ENCODE measurements around the gene NTSR2.

The NTSR2 gene

DNA sequence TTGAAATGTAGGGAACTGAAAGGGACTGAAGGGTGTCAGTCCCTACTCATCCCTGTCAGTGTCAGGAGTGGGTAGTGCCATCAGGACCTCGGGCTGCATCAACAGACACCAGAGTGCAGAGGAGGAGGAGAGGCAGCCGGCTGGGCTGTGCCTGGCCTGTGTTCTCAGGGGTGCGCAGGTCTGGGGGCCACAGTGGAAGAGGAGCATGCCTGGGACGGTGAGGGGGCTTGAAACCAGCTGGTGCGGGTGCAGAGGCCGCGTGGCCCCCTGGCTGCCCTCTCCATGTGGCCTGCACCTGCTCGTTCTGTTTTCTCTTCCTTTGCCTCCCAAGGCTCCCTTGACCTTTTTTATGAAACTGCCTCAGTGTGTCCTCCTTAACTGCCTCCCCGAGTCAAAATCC is 41.3 kb downstream of the NTSR2 start:
- no peak for DNase-seq (ENCODE audit: low spot score)

DNA sequence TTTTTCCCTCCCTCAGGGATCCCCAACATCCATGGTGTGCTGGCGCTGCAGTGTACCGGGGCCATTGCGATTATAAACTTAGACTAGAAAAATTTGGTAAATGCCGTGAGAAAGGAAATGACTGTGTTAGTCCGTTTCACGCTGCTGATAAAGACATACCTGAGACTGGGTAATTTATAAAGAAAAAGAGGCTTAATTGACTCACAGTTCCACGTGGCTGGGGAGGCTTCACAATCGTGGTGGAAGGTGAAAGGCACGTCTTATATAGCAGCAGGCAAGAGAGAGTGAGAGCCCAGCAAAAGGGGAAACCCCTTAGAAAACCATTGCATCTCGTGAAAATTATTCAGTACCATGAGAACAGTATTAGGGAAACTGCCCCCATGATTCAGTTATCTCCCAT is 44.3 kb downstream of the NTSR2 start:
- no peak for DNase-seq (ENCODE audit: low spot score)

DNA sequence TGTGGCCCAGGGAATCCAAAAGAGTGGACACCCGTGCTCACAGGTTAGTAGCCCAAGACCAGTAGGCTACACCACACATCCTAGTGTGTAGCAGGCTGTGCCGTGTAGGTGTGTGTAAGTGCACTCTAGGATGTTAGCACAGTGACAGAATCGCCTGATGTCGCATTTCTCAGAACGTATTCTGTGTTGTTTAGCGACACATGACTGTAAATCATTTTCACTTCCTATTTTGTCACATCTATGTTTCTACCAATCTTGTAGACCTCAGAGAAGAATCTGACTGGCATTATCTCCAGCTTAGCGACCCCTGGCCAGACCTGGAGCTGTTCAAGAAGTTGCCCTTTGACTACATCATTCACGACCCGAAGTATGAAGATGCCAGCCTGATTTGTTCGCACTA is 45.1 kb downstream of the NTSR2 start:
- DNase-seq (ENCODE audit: low spot score), result no peak

DNA sequence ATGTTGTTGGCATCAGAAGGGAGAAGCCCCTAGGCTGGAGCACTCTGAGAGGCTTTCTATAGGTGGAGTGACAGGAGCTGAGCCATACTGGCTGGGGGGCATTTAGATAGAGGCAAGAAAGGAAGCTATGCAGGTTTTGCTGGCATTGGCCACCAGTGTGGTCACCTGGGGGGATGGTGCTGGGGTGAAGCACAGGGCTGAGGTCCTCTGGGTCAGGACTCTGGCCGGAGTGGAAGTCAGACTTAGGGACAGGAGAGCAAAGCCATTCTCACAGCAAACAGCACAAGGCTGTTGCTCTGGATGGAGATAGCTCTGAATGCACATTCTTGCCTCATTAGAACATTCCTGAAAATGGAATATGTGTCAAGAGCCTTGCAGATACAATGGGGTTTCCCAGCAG is 47.4 kb downstream of the NTSR2 start:
- no peak for DNase-seq (ENCODE audit: low spot score)

DNA sequence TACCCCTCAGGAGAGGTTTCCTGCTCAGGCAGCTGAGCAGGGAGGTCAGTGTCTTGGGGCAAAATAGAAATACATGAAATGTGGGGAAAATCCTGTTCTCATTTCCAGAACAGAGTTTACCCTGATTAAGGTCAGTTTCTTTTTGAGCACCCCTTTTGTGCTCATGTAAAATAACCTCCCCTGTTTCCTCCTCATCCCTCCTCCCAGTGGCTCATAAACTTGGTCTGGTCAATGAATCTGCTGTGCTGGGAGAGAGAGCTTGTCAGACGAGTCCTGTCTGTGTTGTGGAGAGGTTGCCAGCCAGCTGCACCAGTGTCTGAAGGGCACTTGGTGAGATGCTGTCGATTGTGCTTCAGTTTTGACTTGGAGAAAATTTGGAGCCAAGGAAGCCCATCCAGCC is 48.6 kb downstream of the NTSR2 start:
- no peak for DNase-seq (ENCODE audit: low spot score)

DNA sequence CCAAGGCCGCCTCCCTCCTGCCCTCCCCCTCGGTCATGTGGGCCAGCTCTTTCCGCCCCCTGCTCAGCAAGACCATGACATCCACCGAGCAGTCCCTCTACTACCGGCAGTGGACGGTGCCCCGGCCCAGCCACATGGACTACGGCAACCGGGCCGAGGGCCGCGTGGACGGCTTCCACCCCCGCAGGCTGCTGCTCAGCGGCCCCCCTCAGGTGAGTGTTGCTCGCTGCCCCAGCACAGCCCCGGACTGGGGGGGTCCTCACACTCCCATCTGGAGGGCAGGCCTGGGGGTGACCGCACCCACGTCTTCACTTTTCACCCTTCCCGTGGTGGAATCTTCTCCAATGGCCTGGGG is 51.3 kb downstream of the NTSR2 start:
- DNase-seq (ENCODE audit: low spot score), result no peak

DNA sequence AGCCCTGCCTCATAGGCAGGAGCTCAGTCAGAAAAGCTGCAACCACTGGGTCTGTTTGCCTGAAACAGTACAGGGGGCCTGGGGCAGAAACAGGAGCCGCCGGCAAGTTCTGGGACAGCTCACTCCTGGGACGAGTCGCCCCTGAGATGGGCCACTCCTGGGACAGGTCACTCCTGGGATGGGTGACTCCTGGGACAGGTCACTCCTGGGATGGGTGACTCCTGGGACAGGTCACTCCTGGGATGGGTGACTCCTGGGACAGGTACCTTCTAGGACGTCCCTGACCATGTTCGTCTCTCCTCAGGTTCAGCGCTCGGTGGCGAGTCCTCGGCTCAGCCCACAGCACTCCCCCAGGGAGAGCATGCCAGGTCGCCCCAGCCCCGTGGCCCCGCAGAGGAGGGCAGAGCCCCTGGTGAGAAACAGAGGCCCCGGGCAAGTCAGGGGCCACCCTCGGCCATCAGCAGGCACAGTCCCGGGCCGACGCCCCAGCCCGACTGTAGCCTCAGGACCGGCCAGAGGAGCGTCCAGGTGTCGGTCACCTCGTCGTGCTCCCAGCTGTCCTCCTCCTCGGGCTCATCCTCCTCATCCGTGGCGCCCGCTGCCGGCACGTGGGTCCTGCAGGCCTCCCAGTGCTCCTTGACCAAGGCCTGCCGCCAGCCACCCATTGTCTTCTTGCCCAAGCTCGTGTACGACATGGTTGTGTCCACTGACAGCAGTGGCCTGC is 51.8 kb downstream of the NTSR2 start:
- no peak for DNase-seq (ENCODE audit: low spot score)

DNA sequence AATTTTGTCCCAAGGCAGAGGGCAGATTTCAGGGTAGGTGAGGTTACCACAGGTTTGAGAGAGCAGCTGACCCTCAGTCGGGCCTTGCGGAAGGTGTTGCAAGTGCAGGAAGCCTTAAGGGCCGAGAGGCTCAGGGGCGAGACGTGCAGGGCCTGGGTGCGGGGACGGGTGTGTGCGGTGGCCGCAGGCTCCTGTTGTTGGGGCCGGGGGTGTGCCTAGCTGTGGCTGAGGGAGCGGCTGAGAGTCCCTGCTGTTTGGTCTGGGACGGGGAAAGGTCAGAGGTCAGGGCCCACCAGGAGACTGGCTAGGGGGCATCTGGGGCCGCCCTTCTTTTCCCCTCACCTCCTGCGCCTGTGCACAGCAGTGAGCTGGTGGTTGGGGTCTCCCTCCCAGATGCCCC is 52.5 kb downstream of the NTSR2 start:
- DNase-seq (ENCODE audit: low spot score), result no peak

DNA sequence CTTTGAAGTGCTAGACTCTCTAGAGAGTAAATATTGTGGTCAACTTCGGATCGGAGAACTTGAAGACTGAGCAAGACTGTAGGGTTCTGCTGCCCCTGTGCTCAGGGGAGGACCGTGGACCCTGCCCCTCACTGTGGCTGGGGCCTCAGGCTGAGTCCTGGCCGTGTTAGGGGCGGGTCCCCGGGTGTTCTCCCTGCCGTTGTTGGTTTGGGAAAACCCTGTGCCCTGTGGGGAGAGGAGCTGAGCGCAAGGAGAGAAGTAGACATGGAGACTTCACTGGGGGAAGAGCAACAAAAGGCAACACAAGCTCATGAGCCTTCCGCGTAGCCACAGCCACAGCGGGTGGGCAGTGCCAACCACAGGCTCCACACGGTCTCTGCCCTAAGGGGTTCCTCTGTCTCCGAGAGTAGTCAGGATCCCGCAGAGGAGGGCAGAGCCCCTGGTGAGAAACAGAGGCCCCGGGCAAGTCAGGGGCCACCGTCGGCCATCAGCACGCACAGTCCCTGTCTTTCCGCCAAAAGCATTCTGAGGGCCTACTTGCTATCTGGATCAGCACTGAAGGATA is 53.1 kb downstream of the NTSR2 start:
- DNase-seq (ENCODE audit: low spot score), result no peak

DNA sequence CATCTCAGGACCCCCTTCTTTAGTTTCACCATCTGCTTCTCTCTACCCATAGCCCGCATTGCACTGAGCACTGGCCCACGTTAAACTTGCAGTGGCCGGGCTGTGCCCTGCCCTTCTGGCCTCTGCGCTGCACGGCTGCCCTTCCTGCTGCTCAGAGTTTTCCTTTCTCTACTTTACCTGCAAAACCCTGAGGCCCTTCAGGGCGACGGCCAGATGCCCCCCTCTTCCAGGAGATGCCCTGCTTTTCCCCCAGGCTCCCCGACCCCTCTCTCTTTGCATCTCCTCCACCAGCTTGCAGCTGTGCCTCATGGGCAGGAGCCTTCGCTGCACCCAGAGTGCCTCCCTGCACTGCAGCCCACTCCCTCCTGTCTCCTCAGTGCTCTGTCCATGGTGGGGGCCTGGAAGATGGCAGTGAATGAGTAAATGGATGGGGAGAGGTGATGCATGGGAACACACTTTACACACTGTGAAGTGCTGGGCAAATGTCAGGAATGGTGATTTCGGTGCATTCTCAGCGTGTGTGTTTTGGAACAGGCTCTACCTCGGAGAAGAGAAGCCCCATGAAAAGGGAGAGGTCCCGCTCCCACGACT is 53.8 kb downstream of the NTSR2 start:
- no peak for DNase-seq (ENCODE audit: low spot score)

DNA sequence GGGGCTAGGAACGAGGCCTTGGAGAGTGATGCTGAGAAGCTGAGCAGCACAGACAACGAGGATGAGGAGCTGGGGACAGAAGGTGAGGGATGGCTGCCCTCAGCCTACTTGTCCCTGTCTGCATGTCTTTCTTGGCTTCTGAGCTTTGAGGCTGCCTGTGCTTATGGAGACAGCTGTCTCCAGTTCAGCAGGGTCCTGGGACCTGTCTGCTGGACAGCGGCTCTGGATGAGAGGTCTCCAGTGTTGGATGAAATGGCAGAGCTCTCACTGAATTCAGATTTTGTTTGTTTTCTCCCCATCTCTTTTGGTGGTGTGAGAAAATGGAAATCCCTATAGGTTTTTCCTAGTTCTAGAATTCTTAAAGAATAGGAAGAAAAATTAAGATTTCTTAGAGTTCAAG is 54.8 kb downstream of the NTSR2 start:
- DNase-seq (ENCODE audit: low spot score), result no peak

DNA sequence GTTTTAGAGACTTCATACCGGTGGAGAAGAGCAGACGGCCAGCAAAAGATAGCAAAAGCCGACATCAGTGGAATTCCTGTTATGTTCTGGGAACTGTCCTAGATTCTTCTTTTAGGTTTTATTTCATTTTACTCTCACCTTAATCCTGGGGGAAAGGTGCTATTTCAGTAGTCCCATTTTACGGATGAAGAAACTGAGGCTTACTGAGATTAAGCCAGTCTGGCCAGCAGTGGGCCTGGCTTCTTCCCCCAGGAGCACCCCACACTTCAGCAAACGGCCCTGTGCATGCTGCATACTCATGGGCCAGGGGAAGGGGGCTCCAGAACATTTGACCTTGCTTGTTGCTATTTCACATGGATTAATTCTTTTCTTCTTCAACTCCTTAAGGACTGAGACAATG is 56.7 kb downstream of the NTSR2 start:
- no peak for DNase-seq (ENCODE audit: low spot score)

DNA sequence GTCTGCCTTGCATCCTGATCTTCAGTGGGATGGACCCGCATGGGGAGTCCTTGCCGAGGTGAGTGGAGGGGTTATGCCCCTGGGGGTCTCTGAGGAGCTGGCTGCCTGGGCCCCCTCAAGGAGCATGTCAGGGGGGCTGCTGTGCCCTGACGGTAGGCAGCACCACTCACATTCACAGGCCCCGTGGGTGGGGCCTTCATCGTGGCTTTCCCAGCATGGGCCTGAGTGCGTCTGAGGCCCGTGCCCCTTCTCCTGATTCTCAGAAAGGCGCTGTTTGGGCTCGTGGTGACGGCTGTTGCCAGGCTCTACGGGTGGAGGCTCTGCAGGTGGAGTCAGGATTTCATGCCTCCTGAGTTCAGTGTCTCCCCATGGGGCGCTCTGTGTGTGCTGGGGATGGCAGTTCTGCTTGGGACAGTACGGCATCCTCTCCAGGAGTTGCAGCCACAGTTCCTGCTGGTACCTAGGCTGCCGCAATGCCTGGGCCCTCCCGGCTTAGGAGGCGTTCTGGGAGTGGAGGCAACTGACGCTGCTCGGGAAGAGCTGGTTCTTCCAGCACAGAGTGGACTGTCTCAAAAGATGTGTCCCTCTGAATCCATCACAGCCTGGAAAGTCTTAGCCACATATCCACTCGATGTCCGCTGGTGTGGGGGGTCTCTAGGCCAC is 57.3 kb downstream of the NTSR2 start:
- no peak for DNase-seq (ENCODE audit: low spot score)

DNA sequence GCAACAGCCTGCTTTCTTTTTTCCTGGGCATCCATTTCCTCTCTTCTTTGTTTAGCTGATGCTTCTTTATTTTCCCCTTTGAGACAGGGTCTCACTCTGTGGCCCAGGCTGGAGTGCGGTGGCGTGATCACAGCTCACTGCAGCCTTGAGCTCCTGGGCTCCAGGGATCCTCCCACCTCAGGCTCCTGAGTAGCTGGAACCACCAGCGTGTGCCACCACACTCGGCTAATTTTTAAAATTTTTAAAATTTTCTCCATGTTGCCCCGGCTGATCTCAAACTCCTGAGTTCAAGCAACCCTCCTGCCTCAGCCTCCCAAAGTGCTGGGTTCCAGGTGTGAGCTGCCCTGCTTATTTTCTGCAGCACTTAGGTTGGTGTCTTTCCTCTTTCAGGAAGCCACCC is 58.7 kb downstream of the NTSR2 start:
- DNase-seq (ENCODE audit: low spot score), result no peak

DNA sequence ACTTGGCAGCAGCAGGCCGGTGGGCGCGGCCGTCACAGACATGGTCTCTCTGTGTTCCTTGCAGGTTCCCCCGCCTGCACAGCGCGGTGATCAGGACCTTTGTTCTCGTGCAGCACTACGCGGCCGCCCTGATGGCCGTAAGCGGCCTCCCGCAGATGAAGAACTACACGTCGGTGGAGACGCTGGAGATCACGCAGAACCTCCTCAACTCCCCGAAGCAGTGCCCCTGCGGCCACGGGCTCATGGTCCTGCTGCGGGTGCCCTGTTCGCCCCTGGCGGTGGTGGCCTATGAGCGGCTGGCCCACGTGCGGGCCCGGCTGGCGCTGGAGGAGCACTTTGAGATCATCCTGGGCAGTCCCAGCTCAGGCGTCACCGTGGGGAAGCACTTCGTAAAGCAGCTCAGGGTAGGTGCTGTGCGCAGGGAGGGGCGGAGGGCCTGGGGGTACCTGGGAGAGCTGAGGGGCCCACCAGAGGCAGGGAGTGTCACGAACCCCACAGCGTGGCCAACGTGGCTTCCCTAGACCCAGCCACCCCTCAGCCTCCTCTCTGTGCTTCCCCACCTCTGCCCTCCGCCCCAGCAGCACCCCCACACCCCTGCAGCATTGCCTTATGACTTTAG is 59.3 kb downstream of the NTSR2 start:
- no peak for DNase-seq (ENCODE audit: low spot score)

All from putamen (tissue), 1 donor.